Calu3 (cell line): Measurements from ENCODE around the gene SH2D3C. TPM values are rescaled to one million over a fixed set of nuclear protein-coding genes. Genes with fewer than 3 reads are reported as not detected.
"Not testable (repeated sequence)": the region's sequence is repeated elsewhere in the genome, so short reads cannot be mapped to it uniquely, and the experiment has no call there.

Source experiments
- BruUV-seq: library from RNA; stranded (reverse); fragments of 400-500 nt; replicated peaks from 2 replicates; lab custom pipeline; 2021; lab: Mats Ljungman, UMichigan
- CTCF ChIA-PET: fragments of 300-600 bp; sonication (Branson Sonifier 250); formaldehyde crosslinking; loops from one replicate; lab custom pipeline; 2022; ENCODE audit warnings: antibody characterized with exemption; lab: Charles Lee
- DNase-seq: peaks from one replicate; pipeline ENCODE4 v3.0.0; 2022
- H3K27ac Mint-ChIP-seq: one replicate; pipeline ENCODE4 v1.8.0; 2022; ENCODE audit warnings: mixed read lengths; ENCODE audit not compliant: unreplicated experiment
- H3K27me3 Mint-ChIP-seq: one replicate; pipeline ENCODE4 v1.8.0; 2022; ENCODE audit warnings: mixed read lengths; ENCODE audit not compliant: unreplicated experiment
- H3K36me3 Mint-ChIP-seq: one replicate; pipeline ENCODE4 v1.8.0; 2022; ENCODE audit warnings: mild to moderate bottlenecking, moderate library complexity, mixed read lengths; ENCODE audit not compliant: insufficient read depth, unreplicated experiment
- H3K4me1 Mint-ChIP-seq: one replicate; pipeline ENCODE4 v1.8.0; 2022; ENCODE audit warnings: mild to moderate bottlenecking, low read depth, mixed read lengths; ENCODE audit not compliant: unreplicated experiment
- H3K4me3 Mint-ChIP-seq: one replicate; pipeline ENCODE4 v1.8.0; 2022; ENCODE audit warnings: mild to moderate bottlenecking, low read depth, moderate library complexity, mixed read lengths; ENCODE audit not compliant: unreplicated experiment
- H3K9me3 Mint-ChIP-seq: one replicate; pipeline ENCODE4 v1.8.0; 2022; ENCODE audit warnings: low read depth, mixed read lengths; ENCODE audit not compliant: unreplicated experiment
- CTCF ChIP-seq: fragments of 200-600 bp; IDR thresholded peaks from one replicate; pipeline ENCODE4 v1.8.0; 2022; ENCODE audit warnings: antibody characterized with exemption; ENCODE audit not compliant: unreplicated experiment
- intact Hi-C: fragments of 100-400 bp; cut with micrococcal nuclease; formaldehyde crosslinking; loops from one replicate; pipeline ENCODE4 v1.10.0; 2022; ENCODE audit not compliant: unreplicated experiment
- total RNA-seq: library from RNA; stranded (reverse); gene quantifications from 2 replicates; pipeline ENCODE4 v1.2.3, GENCODE V29; 2022

SH2D3C gene
- total RNA-seq, 1 experiment from 2014 or later: not detected

DNA sequence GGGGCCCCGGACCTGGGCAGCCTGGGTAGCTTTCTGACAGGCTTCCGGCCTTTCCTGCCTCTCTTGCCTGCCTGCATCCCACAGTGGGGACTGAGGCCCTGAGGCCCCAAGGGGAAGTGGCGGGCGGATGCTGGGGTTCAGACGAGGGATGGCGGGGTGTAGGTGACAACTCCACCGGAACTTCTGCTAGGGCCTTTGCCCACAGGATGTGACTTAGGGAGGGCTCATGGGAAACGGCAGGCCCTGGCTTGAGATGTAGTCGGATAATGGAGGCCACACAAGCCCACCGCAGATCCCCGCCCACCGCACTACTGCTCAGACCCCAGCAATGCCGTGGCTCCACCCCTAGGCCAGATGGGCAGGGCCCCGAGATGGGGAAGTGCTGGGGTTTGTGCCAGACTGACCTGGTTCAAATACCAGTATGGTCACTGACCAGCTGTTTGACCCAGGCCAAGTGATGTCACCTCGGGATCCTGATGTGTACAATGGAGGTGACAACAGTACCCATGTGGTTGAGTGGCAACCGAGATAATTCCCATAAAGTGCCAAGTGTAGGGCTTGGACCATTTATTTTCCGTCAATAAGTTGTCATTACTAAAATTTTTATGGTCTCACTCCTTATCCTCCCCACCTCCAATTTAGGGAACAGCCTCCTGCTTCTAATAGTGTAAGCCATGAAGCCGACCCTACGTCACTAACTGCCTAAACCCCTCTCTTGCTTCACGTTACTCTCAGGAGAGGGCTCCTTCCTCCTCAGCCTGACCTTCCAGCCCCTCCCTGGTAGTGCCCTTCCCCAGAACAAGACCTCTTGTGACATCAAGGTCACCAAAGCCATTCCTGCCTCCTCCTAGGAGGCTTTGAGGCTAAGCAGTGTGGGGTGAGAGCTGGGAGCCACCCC, 4.9 kb upstream of the SH2D3C start:
- Mint-ChIP-seq H3K27ac (no peak overlapping the region), H3K36me3 (peaks cover 37% of the 10 kb centered on the region), H3K4me1 (no peaks in the 10 kb centered on the region), H3K27me3 (no peaks in the 10 kb centered on the region), H3K4me3 (no peak overlapping the region), H3K9me3 (no peaks in the 10 kb centered on the region)
- intact Hi-C loops: no loop called here
- TF ChIP-seq CTCF: no peak
- CTCF ChIA-PET: interaction anchor here (1.1 to 1.2 kb wide), 2 partner anchors 12 to 43 kb away, joined by 3 to 4 read pairs; no protein-coding TSS in a partner anchor
- DNase-seq: no peak
- BruUV-seq: no TSS peak

GRCh38 chr9:127781806-127782205, 3.3 kb upstream of the SH2D3C start:
- no peak for TF ChIP-seq CTCF
- CTCF ChIA-PET: no interaction called here
- no TSS peak for BruUV-seq
- Mint-ChIP-seq H3K27me3 (peaks cover 13% of the 10 kb centered on the region), H3K4me3 (no peak overlapping the region), H3K4me1 (no peaks in the 10 kb centered on the region), H3K36me3 (peaks cover 21% of the 10 kb centered on the region), H3K9me3 (no peaks in the 10 kb centered on the region), H3K27ac (no peak overlapping the region)
- DNase-seq: no peak
- intact Hi-C loops: no loop called here

GRCh38 chr9:127780909-127781308, 2.4 kb upstream of the SH2D3C start:
- H3K27ac Mint-ChIP-seq, DNase-seq, H3K4me1 Mint-ChIP-seq, intact Hi-C loops, H3K4me3 Mint-ChIP-seq, H3K9me3 Mint-ChIP-seq, CTCF ChIA-PET, BruUV-seq: not testable (repeated sequence)
- Mint-ChIP-seq H3K36me3 (peaks cover 12% of the 10 kb centered on the region), H3K27me3 (peaks cover 13% of the 10 kb centered on the region)

- DNase-seq: no peak
- Mint-ChIP-seq H3K27ac (no peak overlapping the region), H3K4me1 (no peaks in the 10 kb centered on the region), H3K4me3 (no peak overlapping the region), H3K27me3 (peaks cover 13% of the 10 kb centered on the region), H3K36me3 (peaks cover 9% of the 10 kb centered on the region), H3K9me3 (no peaks in the 10 kb centered on the region)
- TF ChIP-seq CTCF: no peak
- intact Hi-C loops: no loop called here
- CTCF ChIA-PET: no interaction called here
- no TSS peak for BruUV-seq
Observed at GRCh38 chr9:127780126-127780885, 1.8 kb upstream of the SH2D3C start.
